Omental fat pad (tissue), 4 donors: ENCODE measurements around the gene FHL3. TPM values are rescaled to one million over a fixed set of nuclear protein-coding genes. Genes with fewer than 3 reads are reported as not detected.

Experiments
- ATAC-seq: fragments of 150-250 bp; one replicate; pipeline ENCODE4 v1.9.1; 2016; ENCODE audit warnings: mild to moderate bottlenecking, moderate library complexity; ENCODE audit not compliant: low FRiP score
- DNase-seq: peaks from one replicate; pipeline ENCODE4 v3.0.0-alpha.2; 2019; ENCODE audit warnings: low spot score
- CTCF ChIP-seq, 3 donors: fragments of 450-650 bp; IDR thresholded peaks; one replicate each; pipeline ENCODE4 v1.5.1; 2016 to 2017; ENCODE audit warnings: antibody characterized with exemption in 3 of 3, mild to moderate bottlenecking in 3 of 3, moderate library complexity in 2 of 3
- total RNA-seq, 4 donors: library from RNA; depleted of rRNA; stranded (reverse); fragments of >200 nt; gene quantifications; one replicate each; pipeline ENCODE4 v1.1.0, GENCODE V29; 2016

The FHL3 gene
- total RNA-seq, 4 donors from 2014 or later: 9.2 to 27.6 (median 16.4) TPM

- DNase-seq (peak; percentile 63), ATAC-seq (peak; percentile 89)
- no peak for TF ChIP-seq CTCF (IDR thresholded peaks at IDR 0.05)
Measured at GRCh38 chr1:38046884-38047602, 41.7 kb upstream of the FHL3 start.

- no peak for DNase-seq
Measured at GRCh38 chr1:38046333-38046883, 41.1 kb upstream of the FHL3 start, which contains the start of gene POU3F1. Gene POU3F1, minus strand, starts transcription at chr1:38046793. Its CDS starts 50 bp downstream, at chr1:38046743.

GRCh38 chr1:38045401-38046332 is 40.4 kb upstream of the FHL3 start:
- no peak for ATAC-seq
- no peak for DNase-seq
- no peak for TF ChIP-seq CTCF (IDR thresholded peaks at IDR 0.05)

More at GRCh38 chr1:38046333-38046883, 41.1 kb upstream of the FHL3 start, which contains the start of gene POU3F1:
- peak; percentile 1 for ATAC-seq
- TF ChIP-seq CTCF (IDR thresholded peaks at IDR 0.05): no peak

GRCh38 chr1:38044221-38045215 is 39.2 kb upstream of the FHL3 start:
- no peak for DNase-seq
- no peak for ATAC-seq
- TF ChIP-seq CTCF (IDR thresholded peaks at IDR 0.05): no peak

GRCh38 chr1:38043036-38043747 is 37.9 kb upstream of the FHL3 start:
- TF ChIP-seq CTCF (IDR thresholded peaks at IDR 0.05): no peak
- ATAC-seq (no peak), DNase-seq (no peak)
